GM23338 (cell line): Measurements from ENCODE around the gene MAGI1.

Experiments
- CREB1 ChIP-seq: fragments of 250-450 bp; sonication (Bioruptor Pico); IDR thresholded peaks from 2 replicates; pipeline ENCODE4 v1.5.0; 2020; ENCODE audit warnings: low read depth, mild to moderate bottlenecking, moderate library complexity
- EZH2 ChIP-seq: fragments of 200-600 bp; sonication (generic); IDR thresholded peaks from one replicate; pipeline ENCODE4 v1.8.0; 2017; ENCODE audit warnings: antibody characterized with exemption, mild to moderate bottlenecking, low read depth; ENCODE audit not compliant: unreplicated experiment
- EZH2phosphoT487 ChIP-seq: fragments of 200-600 bp; sonication (generic); IDR thresholded peaks from one replicate; pipeline ENCODE4 v1.8.1; 2018; ENCODE audit warnings: antibody characterized with exemption; ENCODE audit not compliant: unreplicated experiment
- JUNB ChIP-seq: IDR thresholded peaks from one replicate; pipeline ENCODE4 v1.6.1; 2016; ENCODE audit warnings: antibody characterized with exemption; ENCODE audit not compliant: unreplicated experiment
- NANOG ChIP-seq: IDR thresholded peaks from 2 replicates; pipeline ENCODE4 v1.6.1; 2016; ENCODE audit warnings: antibody characterized with exemption, borderline replicate concordance
- POLR2AphosphoS5 ChIP-seq: IDR thresholded peaks from 2 replicates; pipeline ENCODE4 v1.6.1; 2016; ENCODE audit warnings: antibody characterized with exemption, low read depth
- STAT1 ChIP-seq: IDR thresholded peaks from one replicate; pipeline ENCODE4 v1.6.1; 2016; ENCODE audit warnings: antibody characterized with exemption; ENCODE audit not compliant: unreplicated experiment
- ZNF114 ChIP-seq: fragments of 250-450 bp; sonication (Bioruptor Pico); IDR thresholded peaks from 2 replicates; pipeline ENCODE4 v1.5.0; 2020; ENCODE audit warnings: mild to moderate bottlenecking, moderate library complexity
- ZNF331 ChIP-seq: fragments of 250-450 bp; sonication (Bioruptor Pico); IDR thresholded peaks from 2 replicates; pipeline ENCODE4 v1.5.0; 2020; ENCODE audit warnings: low read depth, mild to moderate bottlenecking, moderate library complexity
- TF ChIP-seq, protein P1 (sequence below), 2 experiments: fragments of 200-600 bp in 1 of 2; sonication (generic) in 1 of 2; conservative IDR thresholded peaks; 2 replicates each; pipeline versions ENCODE4 v1.5.1 to v1.6.1; 2016 to 2017; ENCODE audit warnings: antibody characterized with exemption in 2 of 2, low read depth in 2 of 2, mild to moderate bottlenecking in 2 of 2, moderate library complexity in 1 of 2
- TF ChIP-seq, protein P2 (sequence below): IDR thresholded peaks from one replicate; pipeline ENCODE4 v1.6.1; 2018; ENCODE audit warnings: antibody characterized with exemption; ENCODE audit not compliant: unreplicated experiment
- TF ChIP-seq, protein P3 (sequence below): IDR thresholded peaks from 2 replicates; pipeline ENCODE4 v1.6.1; 2016; ENCODE audit warnings: antibody characterized with exemption

DNA sequence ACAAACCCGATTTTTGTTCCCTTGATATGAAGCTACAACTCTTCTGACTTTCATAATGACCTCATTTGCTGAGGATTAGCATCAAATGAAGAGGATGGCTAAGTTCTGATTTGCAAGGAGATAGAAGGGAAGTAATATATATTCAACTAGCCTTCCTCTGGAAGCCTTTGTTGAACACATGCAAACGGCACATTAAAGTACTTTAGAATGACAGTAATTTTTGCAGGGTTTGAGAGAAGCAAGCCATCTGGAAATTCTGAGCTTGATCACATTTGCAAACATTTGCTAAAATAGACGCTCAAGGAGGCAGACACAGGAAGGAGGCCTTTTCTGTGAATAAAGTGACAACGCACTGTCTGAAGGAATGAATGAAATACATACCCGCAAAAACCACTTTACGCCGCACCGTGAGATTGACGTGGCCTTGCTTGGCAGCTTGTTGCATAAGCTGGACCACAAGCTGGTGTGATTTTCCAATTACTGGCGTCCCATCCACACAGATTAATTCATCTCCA, 657.2 kb downstream of the MAGI1 start:
- TF ChIP-seq, protein P1, sequence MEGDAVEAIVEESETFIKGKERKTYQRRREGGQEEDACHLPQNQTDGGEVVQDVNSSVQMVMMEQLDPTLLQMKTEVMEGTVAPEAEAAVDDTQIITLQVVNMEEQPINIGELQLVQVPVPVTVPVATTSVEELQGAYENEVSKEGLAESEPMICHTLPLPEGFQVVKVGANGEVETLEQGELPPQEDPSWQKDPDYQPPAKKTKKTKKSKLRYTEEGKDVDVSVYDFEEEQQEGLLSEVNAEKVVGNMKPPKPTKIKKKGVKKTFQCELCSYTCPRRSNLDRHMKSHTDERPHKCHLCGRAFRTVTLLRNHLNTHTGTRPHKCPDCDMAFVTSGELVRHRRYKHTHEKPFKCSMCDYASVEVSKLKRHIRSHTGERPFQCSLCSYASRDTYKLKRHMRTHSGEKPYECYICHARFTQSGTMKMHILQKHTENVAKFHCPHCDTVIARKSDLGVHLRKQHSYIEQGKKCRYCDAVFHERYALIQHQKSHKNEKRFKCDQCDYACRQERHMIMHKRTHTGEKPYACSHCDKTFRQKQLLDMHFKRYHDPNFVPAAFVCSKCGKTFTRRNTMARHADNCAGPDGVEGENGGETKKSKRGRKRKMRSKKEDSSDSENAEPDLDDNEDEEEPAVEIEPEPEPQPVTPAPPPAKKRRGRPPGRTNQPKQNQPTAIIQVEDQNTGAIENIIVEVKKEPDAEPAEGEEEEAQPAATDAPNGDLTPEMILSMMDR (conservative IDR thresholded peaks at IDR 0.05; ENCODE audit: low read depth in 2 of 2), result no peak
- TF ChIP-seq EZH2 (no peak), EZH2phosphoT487 (no peak), ZNF114 (CRISPR knock-in tag) (no peak), JUNB (no peak), POLR2AphosphoS5 (no peak), CREB1 (no peak), NANOG (no peak), ZNF331 (CRISPR knock-in tag) (no peak), STAT1 (no peak)
- TF ChIP-seq, protein P2, sequence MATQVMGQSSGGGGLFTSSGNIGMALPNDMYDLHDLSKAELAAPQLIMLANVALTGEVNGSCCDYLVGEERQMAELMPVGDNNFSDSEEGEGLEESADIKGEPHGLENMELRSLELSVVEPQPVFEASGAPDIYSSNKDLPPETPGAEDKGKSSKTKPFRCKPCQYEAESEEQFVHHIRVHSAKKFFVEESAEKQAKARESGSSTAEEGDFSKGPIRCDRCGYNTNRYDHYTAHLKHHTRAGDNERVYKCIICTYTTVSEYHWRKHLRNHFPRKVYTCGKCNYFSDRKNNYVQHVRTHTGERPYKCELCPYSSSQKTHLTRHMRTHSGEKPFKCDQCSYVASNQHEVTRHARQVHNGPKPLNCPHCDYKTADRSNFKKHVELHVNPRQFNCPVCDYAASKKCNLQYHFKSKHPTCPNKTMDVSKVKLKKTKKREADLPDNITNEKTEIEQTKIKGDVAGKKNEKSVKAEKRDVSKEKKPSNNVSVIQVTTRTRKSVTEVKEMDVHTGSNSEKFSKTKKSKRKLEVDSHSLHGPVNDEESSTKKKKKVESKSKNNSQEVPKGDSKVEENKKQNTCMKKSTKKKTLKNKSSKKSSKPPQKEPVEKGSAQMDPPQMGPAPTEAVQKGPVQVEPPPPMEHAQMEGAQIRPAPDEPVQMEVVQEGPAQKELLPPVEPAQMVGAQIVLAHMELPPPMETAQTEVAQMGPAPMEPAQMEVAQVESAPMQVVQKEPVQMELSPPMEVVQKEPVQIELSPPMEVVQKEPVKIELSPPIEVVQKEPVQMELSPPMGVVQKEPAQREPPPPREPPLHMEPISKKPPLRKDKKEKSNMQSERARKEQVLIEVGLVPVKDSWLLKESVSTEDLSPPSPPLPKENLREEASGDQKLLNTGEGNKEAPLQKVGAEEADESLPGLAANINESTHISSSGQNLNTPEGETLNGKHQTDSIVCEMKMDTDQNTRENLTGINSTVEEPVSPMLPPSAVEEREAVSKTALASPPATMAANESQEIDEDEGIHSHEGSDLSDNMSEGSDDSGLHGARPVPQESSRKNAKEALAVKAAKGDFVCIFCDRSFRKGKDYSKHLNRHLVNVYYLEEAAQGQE, result no peak
- TF ChIP-seq, protein P3, sequence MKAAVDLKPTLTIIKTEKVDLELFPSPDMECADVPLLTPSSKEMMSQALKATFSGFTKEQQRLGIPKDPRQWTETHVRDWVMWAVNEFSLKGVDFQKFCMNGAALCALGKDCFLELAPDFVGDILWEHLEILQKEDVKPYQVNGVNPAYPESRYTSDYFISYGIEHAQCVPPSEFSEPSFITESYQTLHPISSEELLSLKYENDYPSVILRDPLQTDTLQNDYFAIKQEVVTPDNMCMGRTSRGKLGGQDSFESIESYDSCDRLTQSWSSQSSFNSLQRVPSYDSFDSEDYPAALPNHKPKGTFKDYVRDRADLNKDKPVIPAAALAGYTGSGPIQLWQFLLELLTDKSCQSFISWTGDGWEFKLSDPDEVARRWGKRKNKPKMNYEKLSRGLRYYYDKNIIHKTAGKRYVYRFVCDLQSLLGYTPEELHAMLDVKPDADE, result no peak
